ENCODE measurements around the gene TAB2. TPM values are rescaled to one million over a fixed set of nuclear protein-coding genes. Genes with fewer than 3 reads are reported as not detected.

Gene TAB2
- total and polyA plus RNA-seq, 2 donors (not counting 1 experiment from before 2014, with no cell fraction given): 31.6 to 88.5 TPM

DNA sequence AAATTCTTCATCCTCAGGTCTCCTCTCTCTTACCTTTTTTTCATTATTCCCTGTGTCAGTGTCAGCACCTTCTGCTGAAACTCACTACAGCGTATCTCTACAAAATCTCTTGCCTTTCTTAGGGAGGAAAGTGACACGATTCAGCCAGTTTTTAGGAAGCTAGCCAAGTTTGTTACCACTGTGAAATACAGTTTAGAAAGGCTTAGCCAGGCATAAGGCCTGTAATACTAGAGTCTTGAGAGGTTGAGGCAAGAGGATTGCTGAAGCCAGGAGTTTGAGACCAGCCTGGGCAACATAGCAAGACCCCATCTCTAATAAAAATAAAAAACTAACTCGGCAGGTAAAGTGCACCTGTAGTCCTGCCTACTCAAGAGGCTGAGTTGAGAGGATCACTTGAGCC is 16.7 kb downstream of the TAB2 start:
- H4K20me1 ChIP-seq (ENCODE audit: control insufficient read depth, insufficient read depth, low read length, poor library complexity, severe bottlenecking): peaks cover 92% of the 10 kb centered on the region
- no peak for TF ChIP-seq EZH2 (IDR thresholded peaks at IDR 0.05; ENCODE audit: borderline replicate concordance, insufficient read depth, low read depth, low read length, poor library complexity, severe bottlenecking)
- TF ChIP-seq, protein P1, sequence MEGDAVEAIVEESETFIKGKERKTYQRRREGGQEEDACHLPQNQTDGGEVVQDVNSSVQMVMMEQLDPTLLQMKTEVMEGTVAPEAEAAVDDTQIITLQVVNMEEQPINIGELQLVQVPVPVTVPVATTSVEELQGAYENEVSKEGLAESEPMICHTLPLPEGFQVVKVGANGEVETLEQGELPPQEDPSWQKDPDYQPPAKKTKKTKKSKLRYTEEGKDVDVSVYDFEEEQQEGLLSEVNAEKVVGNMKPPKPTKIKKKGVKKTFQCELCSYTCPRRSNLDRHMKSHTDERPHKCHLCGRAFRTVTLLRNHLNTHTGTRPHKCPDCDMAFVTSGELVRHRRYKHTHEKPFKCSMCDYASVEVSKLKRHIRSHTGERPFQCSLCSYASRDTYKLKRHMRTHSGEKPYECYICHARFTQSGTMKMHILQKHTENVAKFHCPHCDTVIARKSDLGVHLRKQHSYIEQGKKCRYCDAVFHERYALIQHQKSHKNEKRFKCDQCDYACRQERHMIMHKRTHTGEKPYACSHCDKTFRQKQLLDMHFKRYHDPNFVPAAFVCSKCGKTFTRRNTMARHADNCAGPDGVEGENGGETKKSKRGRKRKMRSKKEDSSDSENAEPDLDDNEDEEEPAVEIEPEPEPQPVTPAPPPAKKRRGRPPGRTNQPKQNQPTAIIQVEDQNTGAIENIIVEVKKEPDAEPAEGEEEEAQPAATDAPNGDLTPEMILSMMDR (IDR thresholded peaks at IDR 0.05): no peak
- H3K4me3 ChIP-seq (ENCODE audit: control extremely low read depth in 1 of 5, extremely low read depth in 1 of 5, insufficient read depth in 1 of 5, low read depth in 2 of 5, low read length in 4 of 5): no peak overlapping the region
- DNase-seq: no peak
- ChIA-PET POLR2A (no interaction called here), CTCF (interaction anchor here (1.6 kb wide), 1 partner anchor 18 kb away, joined by 5 read pairs; no protein-coding TSS in a partner anchor)
- H3K79me2 ChIP-seq (ENCODE audit: control insufficient read depth, insufficient read depth, low read length): peaks cover 98% of the 10 kb centered on the region
- Mint-ChIP-seq H3K27me3 (no peaks in the 10 kb centered on the region), H3K4me3 (no peak overlapping the region), H3K4me1 (peaks cover 84% of the 10 kb centered on the region), H3K27ac (no peak overlapping the region), H3K9me3 (ENCODE audit: insufficient read depth) (no peaks in the 10 kb centered on the region)
- H3K27me3 ChIP-seq (replicated peaks in 1 of 4; ENCODE audit: control extremely low read depth in 1 of 4, control insufficient read depth in 3 of 4, insufficient read depth in 4 of 4, low read length in 3 of 4): no peaks in the 10 kb centered on the region
- intact Hi-C loops (cut with micrococcal nuclease): no loop called here
- ATAC-seq (ENCODE audit: low read depth): no peak
- WGBS (ENCODE audit: insufficient coverage): 71% methylated on average over 1 of the region's 3 CpGs
- H2AFZ ChIP-seq (ENCODE audit: insufficient read depth, low read depth, low read length, poor library complexity, severe bottlenecking): no peak overlapping the region
- H3K27ac ChIP-seq (ENCODE audit: low read length in 2 of 2): peak overlapping the region in 1 of 2 donors; percentile 12
- no peak overlapping the region for H3K4me2 ChIP-seq (replicated peaks; ENCODE audit: low read depth, low read length, poor library complexity, severe bottlenecking)
- H3K9me3 ChIP-seq (ENCODE audit: control extremely low read depth in 1 of 3, control insufficient read depth in 2 of 3, insufficient read depth in 1 of 3, low read length in 2 of 3): no peaks in the 10 kb centered on the region
- peaks cover 26 to 75% of the 10 kb centered on the region in 2 donors for H3K4me1 ChIP-seq (ENCODE audit: control insufficient read depth in 2 of 2, insufficient read depth in 2 of 2, low read length in 2 of 2)
- H3K9ac ChIP-seq (ENCODE audit: low read length): no peak overlapping the region
- H3K36me3 ChIP-seq (replicated peaks in 1 of 2; ENCODE audit: control extremely low read depth in 1 of 2, control insufficient read depth in 1 of 2, extremely low read depth in 1 of 2, insufficient read depth in 2 of 2, low read length in 1 of 2): no peaks in the 10 kb centered on the region

DNA sequence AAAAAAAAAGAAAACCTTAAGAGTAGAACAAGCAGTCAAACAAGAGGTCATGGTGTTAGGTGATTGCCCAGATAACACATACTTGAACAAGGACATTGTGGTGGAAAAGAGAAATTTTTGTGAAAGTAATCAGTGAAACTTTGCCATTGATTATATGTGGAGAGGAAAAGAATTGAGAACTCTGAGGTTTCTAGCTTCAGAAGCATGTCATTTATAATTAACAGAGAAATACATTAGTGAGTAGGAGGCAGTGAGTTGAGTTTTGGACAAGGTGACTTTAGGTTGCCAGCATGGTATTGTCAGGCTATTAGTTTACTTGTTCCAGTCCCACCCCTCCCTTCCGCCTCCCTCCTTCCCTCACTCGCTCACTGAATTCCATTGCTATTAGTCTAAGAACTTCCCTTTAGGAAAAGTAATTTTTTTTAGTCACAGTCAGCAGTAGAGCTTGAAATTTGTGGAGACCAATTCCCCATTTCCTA is 17.2 kb downstream of the TAB2 start:
- POLR2A ChIA-PET: interaction anchor here (0.5 kb wide), 1 partner anchor 88 kb away, joined by 3 read pairs; no protein-coding TSS in a partner anchor

More for the DNA sequence above, 17.2 kb downstream of the TAB2 start:
- Histone ChIP-seq H3K27me3 (replicated peaks in 1 of 4; ENCODE audit: control extremely low read depth in 1 of 4, control insufficient read depth in 3 of 4, insufficient read depth in 4 of 4, low read length in 3 of 4) (no peaks in the 10 kb centered on the region), H3K4me3 (ENCODE audit: control extremely low read depth in 1 of 5, extremely low read depth in 1 of 5, insufficient read depth in 1 of 5, low read depth in 2 of 5, low read length in 4 of 5) (no peak overlapping the region), H3K9me3 (ENCODE audit: control extremely low read depth in 1 of 3, control insufficient read depth in 2 of 3, insufficient read depth in 1 of 3, low read length in 2 of 3) (no peaks in the 10 kb centered on the region), H3K79me2 (ENCODE audit: control insufficient read depth, insufficient read depth, low read length) (peaks cover 98% of the 10 kb centered on the region), H2AFZ (ENCODE audit: insufficient read depth, low read depth, low read length, poor library complexity, severe bottlenecking) (no peak overlapping the region), H4K20me1 (ENCODE audit: control insufficient read depth, insufficient read depth, low read length, poor library complexity, severe bottlenecking) (peaks cover 87% of the 10 kb centered on the region), H3K27ac (ENCODE audit: low read length in 2 of 2) (peak overlapping the region in 1 of 2 donors; percentile 12), H3K4me2 (replicated peaks; ENCODE audit: low read depth, low read length, poor library complexity, severe bottlenecking) (no peak overlapping the region), H3K9ac (ENCODE audit: low read length) (no peak overlapping the region), H3K4me1 (ENCODE audit: control insufficient read depth in 2 of 2, insufficient read depth in 2 of 2, low read length in 2 of 2) (peaks cover 26 to 70% of the 10 kb centered on the region in 2 donors), H3K36me3 (replicated peaks in 1 of 2; ENCODE audit: control extremely low read depth in 1 of 2, control insufficient read depth in 1 of 2, extremely low read depth in 1 of 2, insufficient read depth in 2 of 2, low read length in 1 of 2) (no peaks in the 10 kb centered on the region)
- CTCF ChIA-PET: no interaction called here
- no peak overlapping the region for H3K4me3 Mint-ChIP-seq
- WGBS (ENCODE audit: insufficient coverage): no CpG with 5 or more reads among the region's 2 CpGs
- intact Hi-C loops (cut with micrococcal nuclease): loop anchor here (5.0 kb wide), 1 partner anchor 38 kb away; no protein-coding TSS in a partner anchor
- DNase-seq (no peak), ATAC-seq (ENCODE audit: low read depth) (no peak)
- no peak for TF ChIP-seq EZH2 (IDR thresholded peaks at IDR 0.05; ENCODE audit: borderline replicate concordance, insufficient read depth, low read depth, low read length, poor library complexity, severe bottlenecking)
- TF ChIP-seq, protein P1 (IDR thresholded peaks at IDR 0.05): no peak
- no peak overlapping the region for H3K27ac Mint-ChIP-seq
- no peaks in the 10 kb centered on the region for H3K27me3 Mint-ChIP-seq
- H3K9me3 Mint-ChIP-seq (ENCODE audit: insufficient read depth): no peaks in the 10 kb centered on the region
- H3K4me1 Mint-ChIP-seq: peaks cover 80% of the 10 kb centered on the region
